Testis (tissue), 3 donors: ENCODE data around the gene GART. TPM values are rescaled to one million over a fixed set of nuclear protein-coding genes. Genes with fewer than 3 reads are reported as not detected.

Source experiments
- DNase-seq: peaks from one replicate; pipeline ENCODE4 v3.0.0-alpha.2; 2019
- H3K27ac ChIP-seq, 2 donors: fragments of 200-600 bp; sonication (generic); one replicate each; pipeline ENCODE4 v1.5.1; 2019
- H3K27me3 ChIP-seq: fragments of 200-600 bp; sonication (generic); one replicate; pipeline ENCODE4 v1.5.1; 2019
- H3K36me3 ChIP-seq: fragments of 200-600 bp; sonication (generic); one replicate; pipeline ENCODE4 v1.5.1; 2017; ENCODE audit warnings: low read depth; ENCODE audit errors: missing control alignments
- H3K4me1 ChIP-seq: fragments of 200-600 bp; sonication (generic); one replicate; pipeline ENCODE4 v1.5.1; 2019
- H3K4me3 ChIP-seq, 2 donors: fragments of 200-600 bp; sonication (generic); one replicate each; pipeline ENCODE4 v1.5.1; 2017 to 2019
- H3K9me3 ChIP-seq: fragments of 200-600 bp; sonication (generic); one replicate; pipeline ENCODE4 v1.5.1; 2017
- CTCF ChIP-seq, 3 experiments: fragments of 450-650 bp in 2 of 3; fragments of 200-600 bp in 1 of 3; sonication (generic) in 1 of 3; IDR thresholded peaks; one replicate each; pipeline ENCODE4 v1.5.1; 2016 to 2019; ENCODE audit warnings: antibody characterized with exemption in 3 of 3, mild to moderate bottlenecking in 2 of 3, moderate library complexity in 1 of 3
- POLR2A ChIP-seq: fragments of 450-650 bp; IDR thresholded peaks from one replicate; pipeline ENCODE4 v1.6.1; 2017; ENCODE audit warnings: antibody characterized with exemption, mild to moderate bottlenecking, moderate library complexity
- WGBS, 2 donors: methylation state at CpG; one replicate each; pipeline ENCODE4 v1.1.5; 2018; 5-methylcytosine and 5-hydroxymethylcytosine counted together
- intact Hi-C: fragments of 100-400 bp; cut with DNase I; formaldehyde crosslinking; loops from one replicate; pipeline ENCODE4 v1.15.1; 2023; ENCODE audit warnings: low total_unique reads
- polyA plus RNA-seq: library from polyadenylated mRNA; stranded (reverse); fragments of 350-450 nt; fragmentation: Illumina TruSeq; extraction: RNeasy Lipid Tissue Mini Kit (QIAGEN cat#74804); gene quantifications from one replicate; pipeline ENCODE4 v1.2.3, GENCODE V29; 2014; ENCODE audit warnings: low read depth, low replicate concordance; ENCODE audit not compliant: insufficient read depth
- total RNA-seq, 2 donors: library from RNA; depleted of rRNA; stranded (reverse); fragments of >200 nt; gene quantifications; one replicate each; pipeline ENCODE4 v1.2.3, GENCODE V29; 2016

GART gene
- total and polyA plus RNA-seq, 3 donors from 2014 or later, result 85.8 to 143 (median 143) TPM

GRCh38 chr21:33557447-33557846 lies 15.5 kb upstream of the GART start:
- no peak for DNase-seq
- intact Hi-C loops, result no loop called here
- H3K27ac ChIP-seq, result no peak overlapping the region
- TF ChIP-seq POLR2A, result no peak
- peaks cover 3% of the 10 kb centered on the region for H3K4me1 ChIP-seq
- WGBS, 2 donors, result 95 to 96% methylated on average over 19 of the region's 19 CpGs
- H3K9me3 ChIP-seq, result no peaks in the 10 kb centered on the region
- H3K36me3 ChIP-seq, result no peaks in the 10 kb centered on the region
- H3K27me3 ChIP-seq, result no peaks in the 10 kb centered on the region
- no peak overlapping the region for H3K4me3 ChIP-seq

- H3K27ac ChIP-seq, result no peak overlapping the region
- H3K9me3 ChIP-seq, result no peaks in the 10 kb centered on the region
- TF ChIP-seq POLR2A (no peak), CTCF (IDR thresholded peaks at IDR 0.05) (no peak)
- 95 to 96% methylated on average over 32 of the region's 32 CpGs for WGBS, 2 donors
- H3K4me1 ChIP-seq, result peaks cover 3% of the 10 kb centered on the region
- H3K27me3 ChIP-seq, result no peaks in the 10 kb centered on the region
- peaks cover 9% of the 10 kb centered on the region for H3K36me3 ChIP-seq
- no peak for DNase-seq
- intact Hi-C loops, result no loop called here
- H3K4me3 ChIP-seq, result no peak overlapping the region
Measured at GRCh38 chr21:33554982-33555344, 13.0 kb upstream of the GART start.

- H3K4me1 ChIP-seq, result peaks cover 3% of the 10 kb centered on the region
- H3K27me3 ChIP-seq, result no peaks in the 10 kb centered on the region
- 94 to 95% methylated on average over 18 of the region's 18 CpGs for WGBS, 2 donors
- no peak for DNase-seq
- no peaks in the 10 kb centered on the region for H3K9me3 ChIP-seq
- H3K36me3 ChIP-seq, result peaks cover 9% of the 10 kb centered on the region
- H3K4me3 ChIP-seq, result no peak overlapping the region
- intact Hi-C loops, result no loop called here
- H3K27ac ChIP-seq, result no peak overlapping the region
- TF ChIP-seq CTCF (IDR thresholded peaks at IDR 0.05) (no peak), POLR2A (no peak)
Measured at GRCh38 chr21:33554236-33554981, 12.5 kb upstream of the GART start.

- DNase-seq, result no peak
- WGBS, 2 donors, result 93 to 96% methylated on average over 8 to 12 of the region's 12 CpGs
- Histone ChIP-seq H3K27me3 (no peaks in the 10 kb centered on the region), H3K9me3 (no peaks in the 10 kb centered on the region), H3K27ac (no peak overlapping the region), H3K4me1 (peaks cover 3% of the 10 kb centered on the region), H3K4me3 (no peak overlapping the region), H3K36me3 (peaks cover 9% of the 10 kb centered on the region)
- no peak for TF ChIP-seq CTCF (IDR thresholded peaks at IDR 0.05)
- no peak for TF ChIP-seq POLR2A
- intact Hi-C loops, result no loop called here
Measured at GRCh38 chr21:33552999-33553598, 11.2 kb upstream of the GART start.

GRCh38 chr21:33552093-33552998 lies 10.4 kb upstream of the GART start:
- no peak overlapping the region for H3K27ac ChIP-seq
- H3K4me3 ChIP-seq, result no peak overlapping the region
- intact Hi-C loops, result no loop called here
- 95 to 98% methylated on average over 24 of the region's 24 CpGs for WGBS, 2 donors
- no peak for DNase-seq
- peaks cover 9% of the 10 kb centered on the region for H3K36me3 ChIP-seq
- H3K9me3 ChIP-seq, result no peaks in the 10 kb centered on the region
- peaks cover 3% of the 10 kb centered on the region for H3K4me1 ChIP-seq
- H3K27me3 ChIP-seq, result no peaks in the 10 kb centered on the region
- no peak for TF ChIP-seq POLR2A
- TF ChIP-seq CTCF (IDR thresholded peaks at IDR 0.05), result no peak
